Stimulated activated CD4-positive, alpha-beta T cell treated with anti-CD3 and anti-CD28 coated beads, Interleukin-2, amount 100 ng/mL, for 48 hours (primary cell): ENCODE results near the gene NEDD9.

ENCODE experiments used
- DNase-seq, 2 donors: peaks; one replicate each; pipeline ENCODE4 v3.0.0-alpha.2; 2020

Gene NEDD9

GRCh38 chr6:11260249-11261038 lies 28.0 kb upstream of the NEDD9 start:
- no peak for DNase-seq

GRCh38 chr6:11258260-11259237 lies 26.1 kb upstream of the NEDD9 start:
- DNase-seq: no peak

GRCh38 chr6:11255610-11256009 lies 23.1 kb upstream of the NEDD9 start:
- no peak for DNase-seq

- no peak for DNase-seq
These were observed 21.1 kb upstream of the NEDD9 start for GRCh38 chr6:11253594-11253993.

DNA sequence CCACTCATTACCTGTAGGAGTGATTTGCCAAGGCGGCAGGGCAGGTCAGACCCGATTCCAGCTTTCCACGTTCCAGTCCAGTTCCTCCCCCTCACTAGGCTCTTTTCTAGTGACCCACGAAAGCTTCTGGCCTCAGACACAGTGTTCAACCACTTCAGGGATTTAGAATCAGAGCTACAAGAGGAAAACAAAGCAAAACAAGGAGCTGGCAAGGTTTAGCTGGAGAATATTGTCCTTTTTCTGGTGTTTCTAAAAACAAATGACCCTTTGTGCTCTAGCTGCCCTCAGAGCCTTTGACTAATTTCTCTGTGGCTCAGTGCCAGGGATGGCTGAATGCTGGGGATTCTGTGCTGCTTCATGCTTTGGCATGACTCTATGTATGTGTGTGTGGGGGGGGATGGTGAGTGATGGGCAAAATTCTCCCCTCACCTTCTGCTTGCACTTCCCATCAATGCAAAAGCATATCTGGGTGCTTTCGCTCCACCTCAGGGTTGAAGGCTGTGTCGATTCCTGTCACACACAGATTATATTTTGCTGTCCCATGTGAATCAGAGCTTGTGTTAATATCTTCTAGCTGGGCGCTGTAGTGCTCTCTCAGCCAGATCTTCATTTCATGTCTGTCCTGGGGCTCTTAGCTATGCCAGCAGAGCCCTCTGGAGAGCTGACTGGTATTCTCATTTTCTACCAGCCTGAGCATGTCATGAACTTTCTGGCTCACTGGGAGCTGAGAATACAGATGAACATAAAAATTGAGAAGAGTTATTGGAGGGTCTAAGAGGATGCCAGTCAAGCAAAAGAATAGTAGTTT lies 19.3 kb upstream of the NEDD9 start:
- no peak for DNase-seq

- DNase-seq: no peak
These were observed 17.6 kb upstream of the NEDD9 start for GRCh38 chr6:11250108-11250507.

GRCh38 chr6:11248974-11249761 lies 16.7 kb upstream of the NEDD9 start:
- no peak for DNase-seq

DNA sequence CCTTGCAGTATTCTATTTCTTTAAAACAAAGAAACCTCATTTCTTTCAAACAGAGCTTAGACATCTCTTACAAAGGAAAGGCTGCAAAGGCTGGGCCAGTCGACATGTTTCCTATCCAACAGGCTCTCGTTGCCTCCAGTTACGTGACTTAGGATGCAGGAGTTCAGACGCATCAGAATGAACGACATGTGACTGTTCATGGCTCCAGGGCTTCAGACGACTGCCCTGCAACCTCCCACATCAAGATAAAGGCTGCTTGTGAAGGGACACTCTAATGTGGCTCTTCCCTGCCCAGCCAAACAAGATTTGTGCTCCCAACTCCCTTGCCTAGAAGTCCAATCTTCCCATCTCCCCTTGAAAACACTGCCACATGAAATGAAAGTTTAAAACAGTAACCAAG lies 14.3 kb upstream of the NEDD9 start:
- no peak for DNase-seq

GRCh38 chr6:11245381-11246256 lies 13.2 kb upstream of the NEDD9 start:
- DNase-seq: no peak

DNA sequence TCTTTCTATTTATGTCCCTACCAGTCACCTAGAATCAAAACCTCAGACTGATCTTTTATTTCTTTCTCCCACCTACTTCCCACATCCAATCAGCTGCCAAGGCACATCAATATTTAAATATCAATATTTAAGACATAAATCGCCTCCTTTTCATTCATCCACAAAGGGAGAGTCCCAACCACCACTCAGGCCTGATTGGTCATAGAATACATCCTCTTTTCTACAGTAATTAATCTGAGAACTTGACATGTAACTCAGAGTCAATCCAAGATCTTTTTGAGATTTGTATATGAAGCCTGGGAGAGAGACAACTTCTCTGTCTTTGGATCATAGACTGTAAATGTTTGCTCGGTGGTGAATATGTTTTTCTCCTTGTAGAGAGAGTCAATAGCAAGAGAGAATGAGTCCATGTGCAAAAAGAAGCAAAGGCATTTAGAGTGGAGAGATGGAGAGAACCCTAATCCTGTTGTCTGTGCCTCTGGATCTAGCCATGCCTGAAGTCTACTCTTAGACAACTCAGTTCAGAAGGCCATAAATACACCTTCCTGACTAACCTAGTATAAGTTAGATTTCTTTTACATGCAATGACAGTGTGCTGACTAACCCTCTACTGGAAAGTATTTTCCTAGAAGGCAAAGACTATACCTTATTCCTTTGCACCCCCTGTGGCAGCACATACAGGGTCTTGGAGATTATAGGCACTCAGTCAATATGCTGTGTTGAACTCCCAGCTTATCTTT lies 12.1 kb upstream of the NEDD9 start:
- no peak for DNase-seq

DNA sequence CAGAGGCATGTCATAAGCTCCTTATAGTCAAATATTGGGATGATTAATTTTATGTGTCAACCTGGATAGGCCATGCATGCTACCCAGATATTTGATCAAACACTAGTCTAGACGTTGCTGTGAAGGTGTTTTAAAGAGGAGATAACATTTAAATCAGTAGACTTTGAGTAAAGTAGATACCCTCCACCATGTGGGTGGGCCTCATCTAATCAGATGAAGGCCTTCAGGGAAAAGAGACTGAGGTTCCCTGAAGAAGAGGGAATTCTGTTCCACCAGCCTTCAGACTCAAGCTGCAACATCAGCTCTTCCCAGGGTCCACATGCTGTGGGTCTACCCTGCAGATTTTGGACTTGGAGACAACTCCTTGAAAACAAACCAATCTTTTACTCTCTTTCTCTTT lies 11.4 kb upstream of the NEDD9 start:
- DNase-seq: no peak

GRCh38 chr6:11242711-11243110 lies 10.2 kb upstream of the NEDD9 start:
- no peak for DNase-seq

- no peak for DNase-seq
These were observed 9.3 kb upstream of the NEDD9 start for GRCh38 chr6:11241793-11242201.

GRCh38 chr6:11241154-11241792 lies 8.8 kb upstream of the NEDD9 start:
- no peak for DNase-seq

GRCh38 chr6:11237956-11238355 lies 5.5 kb upstream of the NEDD9 start:
- no peak for DNase-seq

- DNase-seq: no peak
These were observed 5.0 kb upstream of the NEDD9 start for GRCh38 chr6:11237428-11237827.

DNA sequence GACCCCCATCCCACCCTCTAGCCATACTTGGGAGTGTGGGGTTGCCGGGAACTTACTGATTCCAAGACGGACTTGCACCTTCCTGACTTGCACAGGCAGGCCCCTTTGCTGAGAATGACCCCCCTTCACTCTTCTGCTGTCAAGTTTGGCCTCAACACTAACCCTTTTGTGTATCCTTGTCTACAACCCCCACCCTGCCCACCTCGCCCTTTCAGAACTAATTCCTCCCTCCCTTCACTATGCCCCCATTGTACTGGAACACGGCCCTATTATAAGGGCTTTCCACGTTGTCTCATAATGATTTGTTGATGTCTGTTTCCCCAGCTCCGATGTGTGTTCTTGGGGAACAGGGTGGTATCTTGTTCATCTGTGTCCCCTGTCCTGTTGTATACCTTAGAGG lies 4.4 kb upstream of the NEDD9 start:
- no peak for DNase-seq

DNA sequence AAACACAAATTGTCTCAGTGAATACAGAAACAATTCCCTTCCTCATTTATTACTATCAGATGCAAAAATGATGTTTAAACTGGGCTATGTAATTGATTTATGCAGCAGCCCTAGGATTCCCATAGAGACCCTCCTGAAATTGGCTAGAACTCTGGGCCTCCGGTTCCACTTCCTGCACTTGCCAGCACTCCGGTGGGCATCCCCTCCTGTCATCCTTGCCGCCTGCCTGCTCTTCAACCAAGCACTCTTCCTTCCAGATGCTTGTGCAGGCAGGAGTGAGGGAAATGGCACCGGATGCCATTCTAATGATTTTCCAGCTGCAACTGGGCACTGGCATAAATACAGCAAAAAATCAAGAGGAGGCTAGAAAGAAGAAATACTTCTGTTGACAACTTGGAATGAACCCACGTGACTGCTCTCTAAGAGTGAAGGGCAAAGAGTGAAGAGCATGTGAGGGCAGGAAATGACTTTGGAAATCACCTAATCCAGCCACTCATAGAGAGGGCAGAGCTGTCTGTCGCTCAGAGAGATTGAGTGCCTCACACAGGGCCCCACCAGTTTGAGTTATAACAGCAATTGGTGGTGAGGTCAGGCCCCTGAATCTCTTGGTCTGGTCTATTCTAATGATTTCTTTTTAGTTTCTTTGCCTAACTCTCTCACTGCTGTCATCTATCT lies 3.7 kb upstream of the NEDD9 start:
- peak in 1 of 2 donors; percentile 25 for DNase-seq

DNA sequence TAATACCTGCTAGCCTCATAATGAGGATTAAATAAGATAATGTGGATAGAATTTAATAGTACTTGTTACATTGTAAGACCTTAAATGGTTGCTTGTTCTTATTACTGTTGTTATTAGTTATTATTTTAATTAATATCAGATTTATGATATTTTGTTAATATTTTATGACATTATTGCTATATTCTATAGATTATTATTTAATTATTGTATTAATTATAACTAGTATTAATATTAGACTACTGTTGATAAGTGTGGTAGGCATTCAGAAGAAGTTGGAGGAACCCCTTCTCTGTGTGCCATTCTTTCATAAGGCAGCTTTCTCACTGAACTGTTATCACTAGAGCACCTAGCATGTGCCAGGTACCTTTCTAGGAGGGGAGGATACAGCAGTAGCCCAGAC lies 2.6 kb upstream of the NEDD9 start:
- DNase-seq: no peak
